ENCODE data around the gene CAPN5. TPM values are rescaled to one million over a fixed set of nuclear protein-coding genes. Genes with fewer than 3 reads are reported as not detected.

The CAPN5 gene
- total RNA-seq, 3 donors from 2014 or later: 2.8 to 6.1 (median 3.6) TPM

DNA sequence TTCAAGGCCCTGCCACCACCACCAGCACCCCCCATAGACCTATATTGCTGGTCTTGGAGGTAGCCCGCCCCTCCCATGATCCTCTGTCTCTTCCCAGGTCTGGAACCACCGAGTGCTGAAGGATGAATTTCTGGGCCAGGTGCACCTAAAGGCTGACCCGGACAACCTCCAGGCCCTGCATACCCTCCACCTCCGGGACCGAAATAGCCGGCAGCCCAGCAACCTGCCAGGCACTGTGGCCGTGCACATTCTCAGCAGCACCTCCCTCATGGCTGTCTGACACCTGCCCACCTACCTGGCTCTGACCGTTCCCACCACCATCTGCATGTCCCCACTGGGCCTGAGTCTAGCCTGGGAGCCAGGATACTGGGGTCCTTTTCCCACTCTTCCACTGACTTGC lies 56.8 kb downstream of the CAPN5 start:
- intact Hi-C loops (cut with DNase I; ENCODE audit: low total_unique reads): no loop called here
- H3K36me3 ChIP-seq: no peaks in the 10 kb centered on the region
- no peak overlapping the region for H3K27ac ChIP-seq
- H3K27me3 ChIP-seq: no peaks in the 10 kb centered on the region
- no peaks in the 10 kb centered on the region for H3K9me3 ChIP-seq
- peaks cover 0 to 5% of the 10 kb centered on the region in 2 donors for H3K4me1 ChIP-seq
- no peak overlapping the region for H3K4me3 ChIP-seq
- TF ChIP-seq POLR2AphosphoS5 (IDR thresholded peaks at IDR 0.05): no peak
- TF ChIP-seq CTCF (IDR thresholded peaks at IDR 0.05): no peak
- no peak for TF ChIP-seq POLR2A (IDR thresholded peaks at IDR 0.05)
- DNase-seq (ENCODE audit: low spot score in 2 of 2): no peak

DNA sequence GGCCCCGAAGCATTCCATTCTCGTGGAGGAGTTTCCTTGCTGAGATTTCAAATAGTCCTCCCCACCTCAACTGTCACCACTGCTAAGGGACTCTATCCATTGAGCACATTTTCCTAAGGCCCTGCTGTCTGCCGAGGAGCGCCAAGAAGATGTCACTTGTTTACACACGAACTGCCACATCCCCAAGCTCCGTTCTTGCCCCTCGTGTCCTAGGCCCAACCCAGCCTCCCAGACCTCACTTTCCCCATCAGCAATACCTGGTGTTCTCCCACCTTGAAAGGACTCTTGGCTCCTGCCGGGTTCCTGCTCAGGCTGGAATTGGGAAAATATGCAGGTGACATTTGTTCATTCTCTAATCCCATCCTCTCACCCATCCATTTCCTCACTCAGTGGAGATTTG lies 57.3 kb downstream of the CAPN5 start:
- TF ChIP-seq POLR2A (IDR thresholded peaks at IDR 0.05) (no peak), CTCF (IDR thresholded peaks at IDR 0.05) (no peak), POLR2AphosphoS5 (IDR thresholded peaks at IDR 0.05) (no peak)
- H3K36me3 ChIP-seq: no peaks in the 10 kb centered on the region
- DNase-seq (ENCODE audit: low spot score in 2 of 2): no peak
- H3K9me3 ChIP-seq: no peaks in the 10 kb centered on the region
- H3K27ac ChIP-seq: no peak overlapping the region
- H3K4me3 ChIP-seq: no peak overlapping the region
- H3K27me3 ChIP-seq: no peaks in the 10 kb centered on the region
- H3K4me1 ChIP-seq: peaks cover 0 to 5% of the 10 kb centered on the region in 2 donors
- intact Hi-C loops (cut with DNase I; ENCODE audit: low total_unique reads): loop anchor here (1.0 kb wide), 1 partner anchor 58 kb away; the partner anchor contains the start of gene CAPN5

- intact Hi-C loops (cut with DNase I; ENCODE audit: low total_unique reads): loop anchor here (1.0 kb wide), 1 partner anchor 58 kb away; the partner anchor contains the start of gene CAPN5
- TF ChIP-seq CTCF (IDR thresholded peaks at IDR 0.05): no peak
- no peak for TF ChIP-seq POLR2AphosphoS5 (IDR thresholded peaks at IDR 0.05)
- no peak for TF ChIP-seq POLR2A (IDR thresholded peaks at IDR 0.05)
- peaks cover 0 to 5% of the 10 kb centered on the region in 2 donors for H3K4me1 ChIP-seq
- no peaks in the 10 kb centered on the region for H3K36me3 ChIP-seq
- H3K4me3 ChIP-seq: no peak overlapping the region
- no peak overlapping the region for H3K27ac ChIP-seq
- DNase-seq (ENCODE audit: low spot score in 2 of 2): no peak
- no peaks in the 10 kb centered on the region for H3K27me3 ChIP-seq
- H3K9me3 ChIP-seq: no peaks in the 10 kb centered on the region
Observed at GRCh38 chr11:77124488-77124887, 57.7 kb downstream of the CAPN5 start.

DNA sequence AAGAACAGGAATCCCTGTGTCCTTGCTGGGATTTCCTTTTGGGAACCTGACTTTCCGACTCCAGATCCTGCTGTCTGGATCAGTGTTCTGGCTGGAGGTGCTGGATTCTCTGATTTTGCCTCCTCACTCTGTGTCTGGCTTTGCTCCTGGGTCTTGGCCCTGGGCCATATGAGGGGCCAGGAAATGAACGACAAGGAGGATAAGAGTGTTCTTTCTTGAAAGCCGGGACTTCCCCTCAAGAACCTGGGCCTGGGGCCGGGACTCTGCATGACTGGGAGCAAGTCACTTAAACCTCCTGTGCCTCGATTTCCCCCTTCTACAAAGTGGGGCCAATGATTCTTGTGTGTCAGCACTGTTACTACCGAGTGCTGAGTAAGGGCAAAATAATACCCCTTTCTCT lies 58.4 kb downstream of the CAPN5 start:
- Histone ChIP-seq H3K36me3 (no peaks in the 10 kb centered on the region), H3K9me3 (no peaks in the 10 kb centered on the region), H3K27me3 (no peaks in the 10 kb centered on the region), H3K4me3 (no peak overlapping the region), H3K4me1 (peaks cover 0 to 5% of the 10 kb centered on the region in 2 donors), H3K27ac (no peak overlapping the region)
- intact Hi-C loops (cut with DNase I; ENCODE audit: low total_unique reads): no loop called here
- DNase-seq (ENCODE audit: low spot score in 2 of 2): no peak
- no peak for TF ChIP-seq CTCF (IDR thresholded peaks at IDR 0.05)
- no peak for TF ChIP-seq POLR2A (IDR thresholded peaks at IDR 0.05)

DNA sequence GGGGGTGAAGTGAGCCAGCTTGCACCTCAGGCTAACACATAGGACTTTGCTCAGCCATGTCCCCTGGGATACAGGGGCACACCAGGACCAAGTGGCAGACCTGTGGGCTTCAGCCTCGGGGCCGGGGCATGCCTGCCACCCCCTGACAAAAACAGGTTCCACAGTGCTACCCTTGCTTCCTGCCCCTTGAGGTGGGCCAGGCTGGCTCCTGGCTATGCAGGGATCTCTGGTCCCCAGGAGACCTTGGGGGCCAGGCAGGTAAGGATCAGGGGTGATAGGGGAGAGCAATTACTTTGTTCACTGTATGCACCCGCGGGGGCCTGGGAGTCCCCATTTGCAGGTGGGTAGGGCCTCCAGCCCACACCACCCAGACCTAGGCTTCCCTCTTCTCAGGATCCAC lies 58.9 kb downstream of the CAPN5 start:
- Histone ChIP-seq H3K4me3 (no peak overlapping the region), H3K4me1 (peaks cover 0 to 5% of the 10 kb centered on the region in 2 donors), H3K27me3 (no peaks in the 10 kb centered on the region), H3K9me3 (no peaks in the 10 kb centered on the region), H3K36me3 (no peaks in the 10 kb centered on the region), H3K27ac (no peak overlapping the region)
- no peak for TF ChIP-seq POLR2AphosphoS5 (IDR thresholded peaks at IDR 0.05)
- DNase-seq (ENCODE audit: low spot score in 2 of 2): no peak
- intact Hi-C loops (cut with DNase I; ENCODE audit: low total_unique reads): no loop called here
